Measurements from ENCODE around the gene CLEC19A.

DNA sequence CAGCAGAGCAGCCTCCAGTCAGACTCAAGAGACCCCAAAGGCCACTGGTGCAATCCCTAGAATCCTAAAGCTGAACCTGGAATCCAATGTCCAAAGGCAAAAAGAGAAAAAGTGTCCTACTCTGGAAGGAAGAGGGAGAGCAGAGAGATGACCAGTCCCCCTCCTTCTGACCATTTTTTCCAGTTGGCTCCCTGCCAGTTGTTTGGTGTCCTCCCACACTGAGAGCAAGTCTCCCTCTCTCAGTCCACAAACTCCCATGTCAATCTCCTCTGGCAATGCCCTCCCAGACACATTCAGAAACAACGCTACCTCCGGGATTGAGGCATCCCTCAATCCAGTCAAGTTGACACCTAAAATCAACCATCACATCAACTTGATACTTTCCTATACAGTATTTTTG is 4.3 kb upstream of the CLEC19A start:
- TF ChIP-seq POLR2AphosphoS5 (IDR thresholded peaks at IDR 0.05) (no peak), CTCF (IDR thresholded peaks at IDR 0.05 in 8 of 11, conservative IDR thresholded peaks at IDR 0.05 in 3 of 11) (no peak), POLR2A (IDR thresholded peaks at IDR 0.05) (no peak)
